ENCODE measurements around the gene EVX2. TPM values are rescaled to one million over a fixed set of nuclear protein-coding genes. Genes with fewer than 3 reads are reported as not detected.

EVX2 gene
- total and polyA plus RNA-seq, 2 of the 4 experiments (the other 2 are of a cell fraction): not detected

GRCh38 chr2:176094349-176094748, 10.6 kb upstream of the EVX2 start:
- no peak overlapping the region for H2BK15ac ChIP-seq (ENCODE audit: low read depth, low read length)
- H2AFZ ChIP-seq (replicated peaks; ENCODE audit: low read length, poor library complexity): no peak overlapping the region
- H3K4me2 ChIP-seq (ENCODE audit: low read depth, low read length): no peak overlapping the region
- H3K9ac ChIP-seq (ENCODE audit: low read depth, low read length): no peak overlapping the region
- H4K5ac ChIP-seq (ENCODE audit: low read depth, low read length): no peak overlapping the region
- POLR2A ChIA-PET (ENCODE audit: unreplicated experiment): no interaction called here
- peaks cover 9% of the 10 kb centered on the region for H3K9me3 ChIP-seq (ENCODE audit: control insufficient read depth, insufficient read depth, low read length)
- WGBS, 2 experiments (ENCODE audit: extremely low coverage in 2 of 2, insufficient read length in 1 of 2): no CpG with 5 or more reads among the region's 12 CpGs
- no peak overlapping the region for H4K91ac ChIP-seq (ENCODE audit: insufficient read depth, low read depth, low read length)
- BruUV-seq (replicated peaks): no TSS peak
- H3K27ac ChIP-seq (ENCODE audit: insufficient read depth, low read length): no peak overlapping the region
- no peak for DNase-seq
- intact Hi-C loops (cut with micrococcal nuclease): loop anchor here (10.0 kb wide), 1 partner anchor 1390 kb away; no protein-coding TSS in a partner anchor
- H2BK120ac ChIP-seq (ENCODE audit: low read depth, low read length): no peak overlapping the region
- H3K4ac ChIP-seq (ENCODE audit: low read depth, low read length): no peak overlapping the region
- H2BK5ac ChIP-seq (ENCODE audit: low read depth, low read length, poor library complexity, severe bottlenecking): no peak overlapping the region
- no peak overlapping the region for H4K8ac ChIP-seq (ENCODE audit: low read depth in 2 of 2, low read length in 2 of 2)
- no peaks in the 10 kb centered on the region for H4K20me1 ChIP-seq (ENCODE audit: insufficient read depth, low read length)
- H3K18ac ChIP-seq (ENCODE audit: low read depth, low read length): no peak overlapping the region
- H3K4me3 ChIP-seq (ENCODE audit: insufficient read depth, low read depth, low read length): no peak overlapping the region
- H3K27me3 ChIP-seq (ENCODE audit: control insufficient read depth, insufficient read depth, low read length): peaks cover 90% of the 10 kb centered on the region
- in situ Hi-C loops (cut with MboI; ENCODE audit: low sequenced_read_pairs): loop anchor here (10.0 to 25.0 kb wide), 4 partner anchors 410 to 1357 kb away; no protein-coding TSS in a partner anchor
- no peak overlapping the region for H2AK9ac ChIP-seq (replicated peaks; ENCODE audit: low read depth, low read length, poor library complexity)
- no peak overlapping the region for H2AK5ac ChIP-seq (ENCODE audit: low read depth, low read length)
- ATAC-seq (ENCODE audit: low read depth): no peak
- H3K14ac ChIP-seq (replicated peaks; ENCODE audit: low read depth, low read length): no peak overlapping the region
- H3K79me1 ChIP-seq (ENCODE audit: low read depth in 1 of 2, low read length in 2 of 2): no peaks in the 10 kb centered on the region
- H3K23ac ChIP-seq (ENCODE audit: low read depth, low read length): no peak overlapping the region
- CTCF ChIA-PET: interaction anchor here (1.5 kb wide), 1 partner anchor 404 kb away, joined by 5 read pairs; no protein-coding TSS in a partner anchor
- no peak overlapping the region for H2BK20ac ChIP-seq (ENCODE audit: low read depth, low read length)
- H3K56ac ChIP-seq (ENCODE audit: extremely low read depth, insufficient read depth, low read length): no peak overlapping the region
- no peaks in the 10 kb centered on the region for H3K36me3 ChIP-seq (ENCODE audit: control insufficient read depth, insufficient read depth, low read length)
- H3K4me1 ChIP-seq (ENCODE audit: control insufficient read depth, insufficient read depth, low read length): peaks cover 3% of the 10 kb centered on the region; the same call in 1 of the 2 replicates
- dilution Hi-C loops (cut with HindIII; ENCODE audit: low sequenced_read_pairs, unreplicated experiment): no loop called here
- no peak for TF ChIP-seq FOS (IDR thresholded peaks at IDR 0.05; ENCODE audit: low read depth, low read length)
- TF ChIP-seq, protein P1, sequence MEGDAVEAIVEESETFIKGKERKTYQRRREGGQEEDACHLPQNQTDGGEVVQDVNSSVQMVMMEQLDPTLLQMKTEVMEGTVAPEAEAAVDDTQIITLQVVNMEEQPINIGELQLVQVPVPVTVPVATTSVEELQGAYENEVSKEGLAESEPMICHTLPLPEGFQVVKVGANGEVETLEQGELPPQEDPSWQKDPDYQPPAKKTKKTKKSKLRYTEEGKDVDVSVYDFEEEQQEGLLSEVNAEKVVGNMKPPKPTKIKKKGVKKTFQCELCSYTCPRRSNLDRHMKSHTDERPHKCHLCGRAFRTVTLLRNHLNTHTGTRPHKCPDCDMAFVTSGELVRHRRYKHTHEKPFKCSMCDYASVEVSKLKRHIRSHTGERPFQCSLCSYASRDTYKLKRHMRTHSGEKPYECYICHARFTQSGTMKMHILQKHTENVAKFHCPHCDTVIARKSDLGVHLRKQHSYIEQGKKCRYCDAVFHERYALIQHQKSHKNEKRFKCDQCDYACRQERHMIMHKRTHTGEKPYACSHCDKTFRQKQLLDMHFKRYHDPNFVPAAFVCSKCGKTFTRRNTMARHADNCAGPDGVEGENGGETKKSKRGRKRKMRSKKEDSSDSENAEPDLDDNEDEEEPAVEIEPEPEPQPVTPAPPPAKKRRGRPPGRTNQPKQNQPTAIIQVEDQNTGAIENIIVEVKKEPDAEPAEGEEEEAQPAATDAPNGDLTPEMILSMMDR (conservative IDR thresholded peaks at IDR 0.05; ENCODE audit: low read depth, low read length): no peak
- TF ChIP-seq POLR2A (IDR thresholded peaks at IDR 0.05; ENCODE audit: low read depth, low read length): no peak
- no peak for TF ChIP-seq USF2 (IDR thresholded peaks at IDR 0.05; ENCODE audit: low read depth, low read length)
- TF ChIP-seq RAD21 (IDR thresholded peaks at IDR 0.05; ENCODE audit: low read length): no peak
- no peak for TF ChIP-seq CHD1 (IDR thresholded peaks at IDR 0.05; ENCODE audit: low read depth, low read length)
- TF ChIP-seq NFE2L2 (IDR thresholded peaks at IDR 0.05; ENCODE audit: low read depth, low read length): no peak
- TF ChIP-seq SMC3 (IDR thresholded peaks at IDR 0.05; ENCODE audit: low read depth, low read length): no peak
- no peak for TF ChIP-seq MAFK (IDR thresholded peaks at IDR 0.05; ENCODE audit: low read depth, low read length)
- no peaks in the 10 kb centered on the region for H3K9me1 ChIP-seq (ENCODE audit: insufficient read depth, low read length)

Measured in IMR-90 (cell line).